OCI-LY7 (cell line): ENCODE results near the gene UQCRHL. TPM values are rescaled to one million over a fixed set of nuclear protein-coding genes. Genes with fewer than 3 reads are reported as not detected.

Experiments used
- BruUV-seq: library from RNA; stranded (reverse); fragments of 400-500 nt; replicated peaks from 2 replicates; lab custom pipeline; 2021; lab: Mats Ljungman, UMichigan
- CTCF ChIA-PET: fragments of 300-600 bp; sonication (Branson Sonifier 250); formaldehyde crosslinking; loops from one replicate; lab custom pipeline; 2022; ENCODE audit warnings: antibody characterized with exemption; ENCODE audit not compliant: unreplicated experiment; lab: Charles Lee
- POLR2A ChIA-PET: fragments of 300-600 bp; sonication (Branson Sonifier 250); formaldehyde crosslinking; loops from one replicate; lab custom pipeline; 2022; ENCODE audit warnings: antibody characterized with exemption; lab: Charles Lee
- DNase-seq: peaks from one replicate; pipeline ENCODE4 v3.0.0-alpha.2; 2015; ENCODE audit warnings: low spot score
- H2AFZ ChIP-seq: fragments of 200-600 bp; sonication (generic), shearing (Covaris generic); 2 replicates; pipeline ENCODE4 v1.6.1; 2014; ENCODE audit warnings: mild to moderate bottlenecking, antibody characterized with exemption, low read length, moderate library complexity
- H3K27ac ChIP-seq: fragments of 200-600 bp; sonication (generic); 2 replicates; pipeline ENCODE4 v1.5.1; 2014; ENCODE audit warnings: mixed run types, low read depth, mild to moderate bottlenecking, moderate library complexity, low read length, inconsistent platforms; ENCODE audit not compliant: poor library complexity, severe bottlenecking
- H3K36me3 ChIP-seq: fragments of 200-600 bp; sonication (generic); 2 replicates; pipeline ENCODE4 v1.6.1; 2014; ENCODE audit warnings: mild to moderate bottlenecking, antibody characterized with exemption, low read length, moderate library complexity, mixed read lengths; ENCODE audit not compliant: insufficient read depth
- H3K4me1 ChIP-seq: fragments of 200-600 bp; sonication (generic); 2 replicates; pipeline ENCODE4 v1.5.1; 2014; ENCODE audit warnings: mild to moderate bottlenecking, low read length; ENCODE audit not compliant: insufficient read depth, poor library complexity, severe bottlenecking
- H3K4me2 ChIP-seq: fragments of 200-600 bp; sonication (generic); 2 replicates; pipeline ENCODE4 v1.6.1; 2014; ENCODE audit warnings: mild to moderate bottlenecking, low read length
- H3K4me3 ChIP-seq: fragments of 200-600 bp; sonication (generic); 2 replicates; pipeline ENCODE4 v1.5.1; 2014; ENCODE audit warnings: mild to moderate bottlenecking, low read depth, low read length; ENCODE audit not compliant: poor library complexity, severe bottlenecking
- H3K79me2 ChIP-seq: fragments of 200-600 bp; sonication (generic); 2 replicates; pipeline ENCODE4 v1.6.1; 2016; ENCODE audit warnings: low read depth, mild to moderate bottlenecking, low read length, moderate library complexity, mixed read lengths; ENCODE audit not compliant: insufficient read depth
- H3K9me2 ChIP-seq: fragments of 200-600 bp; sonication (generic); 2 replicates; pipeline ENCODE4 v1.6.1; 2016; ENCODE audit warnings: mild to moderate bottlenecking, low read length, mixed read lengths; ENCODE audit not compliant: insufficient read depth
- H3K9me3 ChIP-seq: fragments of 200-600 bp; sonication (generic); 2 replicates; pipeline ENCODE4 v1.6.1; 2014; ENCODE audit warnings: mild to moderate bottlenecking, mixed run types, low read length, mixed read lengths
- H4K20me1 ChIP-seq: fragments of 200-600 bp; sonication (generic); 2 replicates; pipeline ENCODE4 v1.6.1; 2014; ENCODE audit warnings: mild to moderate bottlenecking, antibody characterized with exemption, low read length, moderate library complexity, mixed read lengths; ENCODE audit not compliant: insufficient read depth
- CTCF ChIP-seq: fragments of 200-600 bp; sonication (generic); conservative IDR thresholded peaks from 2 replicates; pipeline ENCODE4 v1.5.1; 2014; ENCODE audit warnings: mild to moderate bottlenecking, antibody characterized with exemption, low read length, moderate library complexity, mixed read lengths
- EZH2phosphoT487 ChIP-seq: fragments of 200-600 bp; sonication (generic); IDR thresholded peaks from 2 replicates; pipeline ENCODE4 v1.6.1; 2018; ENCODE audit warnings: low read depth, borderline replicate concordance, mild to moderate bottlenecking, mixed run types, antibody characterized with exemption, low read length, moderate library complexity, mixed read lengths
- intact Hi-C: fragments of 100-400 bp; cut with micrococcal nuclease; formaldehyde crosslinking; loops from one replicate; pipeline ENCODE4 v1.10.0; 2022; ENCODE audit not compliant: unreplicated experiment
- total RNA-seq, 2 experiments: library from RNA; depleted of rRNA in 1 of 2; stranded (reverse); fragments of >200 nt in 1 of 2; shearing (Covaris generic) in 1 of 2; gene quantifications; 2 replicates each; pipeline ENCODE4 v1.2.3, GENCODE V29; 2014 to 2022

Gene UQCRHL
- total RNA-seq, 2 experiments from 2014 or later, result 2.4 to 12.4 TPM

GRCh38 chr1:15850471-15851001, 43.1 kb upstream of the UQCRHL start:
- peaks cover 89% of the 10 kb centered on the region for H3K79me2 ChIP-seq
- peak overlapping the region; percentile 94 for H3K4me2 ChIP-seq
- H3K27ac ChIP-seq, result peak overlapping the region; percentile 98
- peaks cover 31% of the 10 kb centered on the region for H3K36me3 ChIP-seq
- H3K4me3 ChIP-seq, result peak overlapping the region; percentile 87
- H3K9me2 ChIP-seq, result no peaks in the 10 kb centered on the region
- H3K4me1 ChIP-seq, result peaks cover 43% of the 10 kb centered on the region
- H3K9me3 ChIP-seq, result no peaks in the 10 kb centered on the region
- no TSS peak for BruUV-seq
- TF ChIP-seq EZH2phosphoT487, result no peak
- no peak for TF ChIP-seq CTCF
- no peak overlapping the region for H2AFZ ChIP-seq
- ChIA-PET CTCF (no interaction called here), POLR2A (interaction anchor here (1.0 to 2.8 kb wide), 4 partner anchors 8 to 17 kb away, joined by 3 to 19 read pairs (median 5); no protein-coding TSS in a partner anchor)
- H4K20me1 ChIP-seq, result peaks cover 18% of the 10 kb centered on the region
- no peak for DNase-seq
- intact Hi-C loops, result no loop called here

GRCh38 chr1:15849775-15850324, 42.4 kb upstream of the UQCRHL start:
- intact Hi-C loops, result no loop called here
- Histone ChIP-seq H3K4me2 (peak overlapping the region; percentile 94), H3K9me2 (no peaks in the 10 kb centered on the region), H4K20me1 (peaks cover 15% of the 10 kb centered on the region), H2AFZ (peak overlapping the region; percentile 39; the same call in 1 of the 2 replicates), H3K27ac (peak overlapping the region; percentile 98), H3K4me3 (peak overlapping the region; percentile 87), H3K36me3 (peaks cover 28% of the 10 kb centered on the region), H3K4me1 (peaks cover 49% of the 10 kb centered on the region), H3K9me3 (no peaks in the 10 kb centered on the region), H3K79me2 (peaks cover 89% of the 10 kb centered on the region)
- TF ChIP-seq EZH2phosphoT487, result no peak
- ChIA-PET CTCF (interaction anchor here (0.6 kb wide), 1 partner anchor 1335 kb away, joined by 3 read pairs; no protein-coding TSS in a partner anchor), POLR2A (interaction anchor here (1.0 to 2.8 kb wide), 4 partner anchors 9 to 17 kb away, joined by 3 to 19 read pairs (median 4); no protein-coding TSS in a partner anchor)
- no TSS peak for BruUV-seq
- DNase-seq, result peak; percentile 45

- H3K9me2 ChIP-seq, result no peaks in the 10 kb centered on the region
- H3K4me3 ChIP-seq, result peak overlapping the region; percentile 87
- intact Hi-C loops, result no loop called here
- CTCF ChIA-PET, result interaction anchor here (0.6 kb wide), 1 partner anchor 1334 kb away, joined by 3 read pairs; no protein-coding TSS in a partner anchor
- H3K4me2 ChIP-seq, result peak overlapping the region; percentile 94
- peaks cover 21% of the 10 kb centered on the region for H3K36me3 ChIP-seq
- H3K9me3 ChIP-seq, result no peaks in the 10 kb centered on the region
- DNase-seq, result peak; percentile 67
- peak overlapping the region; percentile 39; the same call in 1 of the 2 replicates for H2AFZ ChIP-seq
- POLR2A ChIA-PET, result interaction anchor here (1.1 to 2.8 kb wide), 4 partner anchors 11 to 17 kb away, joined by 3 to 33 read pairs (median 12); no protein-coding TSS in a partner anchor
- H3K27ac ChIP-seq, result peak overlapping the region; percentile 98
- peaks cover 85% of the 10 kb centered on the region for H3K79me2 ChIP-seq
- peaks cover 56% of the 10 kb centered on the region for H3K4me1 ChIP-seq
- TF ChIP-seq EZH2phosphoT487 (no peak), CTCF (no peak)
- peaks cover 14% of the 10 kb centered on the region for H4K20me1 ChIP-seq
- no TSS peak for BruUV-seq
Measured at GRCh38 chr1:15848929-15849774, 41.7 kb upstream of the UQCRHL start.
